ENCODE data around the gene GFOD1.

Gene GFOD1

DNA sequence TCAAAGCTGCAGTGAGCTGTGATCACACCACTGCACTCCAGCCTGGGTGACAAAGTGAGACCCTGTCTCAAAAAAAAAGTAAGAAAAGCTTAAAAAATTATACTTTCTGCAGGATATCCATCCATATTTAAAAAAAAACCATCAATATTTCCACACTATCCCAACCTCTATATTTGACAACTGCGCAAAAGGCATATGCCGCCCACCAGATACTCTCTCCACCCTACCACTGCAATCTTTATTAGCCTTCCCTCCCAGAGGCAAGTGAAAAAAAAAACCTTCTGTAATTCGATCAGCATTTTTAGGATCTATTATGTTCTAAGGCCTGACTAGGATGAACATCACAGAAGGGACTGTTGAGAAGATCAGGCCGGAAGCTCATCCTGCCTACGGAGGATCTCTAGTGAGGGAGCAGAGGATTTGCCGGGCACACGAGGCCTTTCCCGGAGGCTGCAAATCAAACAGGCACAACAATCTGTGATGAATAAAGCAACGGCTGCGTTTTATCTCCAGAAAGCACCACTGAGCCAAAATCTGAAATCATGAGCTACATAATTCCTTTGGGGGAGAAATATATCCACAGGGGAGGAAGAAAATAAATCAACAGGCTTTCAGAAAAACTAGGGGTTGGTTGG, 65.9 kb downstream of the GFOD1 start:
- no peak for DNase-seq

DNA sequence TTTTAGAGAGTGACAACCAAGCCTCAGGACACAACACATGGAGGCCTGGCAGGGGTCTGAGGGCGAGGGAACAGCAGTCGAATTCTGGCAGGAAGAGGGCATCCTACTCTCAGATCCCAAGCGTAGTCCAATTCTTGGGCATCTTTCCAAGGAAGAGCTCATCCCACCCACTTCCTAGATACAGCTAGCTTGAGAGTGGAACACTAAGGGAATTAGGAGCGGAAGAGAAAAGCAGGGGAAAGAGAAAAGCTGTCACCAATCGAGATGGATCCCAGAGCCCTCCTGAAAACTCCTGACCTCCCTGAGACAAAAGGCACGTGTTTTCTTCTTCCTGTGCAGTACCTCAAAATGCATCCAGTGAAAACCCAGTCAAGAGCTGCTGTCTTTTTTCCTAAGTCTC, 67.1 kb downstream of the GFOD1 start:
- no peak for DNase-seq

GRCh38 chr6:13419422-13420195, 67.8 kb downstream of the GFOD1 start:
- no peak for DNase-seq

GRCh38 chr6:13418844-13419243, 68.6 kb downstream of the GFOD1 start:
- DNase-seq: no peak

GRCh38 chr6:13417954-13418353, 69.4 kb downstream of the GFOD1 start:
- no peak for DNase-seq

GRCh38 chr6:13417431-13417830, 70.0 kb downstream of the GFOD1 start:
- DNase-seq: no peak

DNA sequence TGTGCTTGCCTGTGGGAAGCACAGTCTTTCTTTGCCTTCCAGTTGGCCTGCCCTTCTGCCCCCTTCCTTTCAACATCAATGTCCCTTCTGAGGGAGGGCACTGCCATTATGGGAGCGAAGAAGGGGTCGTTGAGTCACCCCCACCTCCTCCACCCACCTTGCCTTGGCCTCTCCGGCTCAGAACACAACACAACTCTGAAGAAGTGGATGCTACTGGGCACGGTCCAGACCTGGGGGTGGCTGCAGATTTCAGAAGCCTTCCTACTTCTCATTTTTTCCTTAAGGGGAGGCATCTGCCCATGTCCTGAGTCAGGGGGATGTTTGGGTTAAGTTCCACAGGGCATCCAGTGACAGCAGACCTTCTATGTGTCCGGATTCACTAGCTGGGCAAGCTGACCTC, 72.1 kb downstream of the GFOD1 start:
- DNase-seq: no peak

DNA sequence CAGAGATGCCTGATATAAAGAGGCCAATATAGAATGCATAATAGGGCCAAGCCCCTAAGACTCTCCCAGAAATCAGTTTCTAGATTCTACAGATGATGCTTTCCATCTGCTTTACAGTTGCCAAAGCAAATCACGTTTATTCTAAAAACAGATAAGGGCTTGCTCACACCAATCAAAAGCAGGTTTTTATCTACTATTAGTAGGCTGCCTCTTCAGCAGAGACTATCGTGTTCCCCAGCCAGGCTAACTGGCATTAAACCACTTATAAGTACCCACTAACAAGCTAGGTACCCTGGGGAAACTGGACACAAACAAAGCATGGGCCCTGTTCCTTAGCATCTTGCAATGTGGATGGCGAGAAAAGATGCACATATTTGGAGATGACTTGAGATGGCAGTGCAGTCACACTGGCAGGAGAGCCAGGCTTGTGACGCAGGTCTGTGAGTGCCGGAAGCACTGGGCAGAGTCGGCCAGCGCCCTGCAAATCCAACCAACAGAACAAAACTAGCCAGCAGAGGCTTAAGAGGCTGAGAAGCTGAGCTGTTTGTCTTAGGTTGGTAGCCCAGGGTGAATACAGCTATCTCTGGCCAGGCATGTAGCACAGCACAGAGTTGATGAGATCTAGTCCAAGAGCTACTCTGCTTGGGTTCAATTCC, 73.4 kb downstream of the GFOD1 start:
- no peak for DNase-seq

DNA sequence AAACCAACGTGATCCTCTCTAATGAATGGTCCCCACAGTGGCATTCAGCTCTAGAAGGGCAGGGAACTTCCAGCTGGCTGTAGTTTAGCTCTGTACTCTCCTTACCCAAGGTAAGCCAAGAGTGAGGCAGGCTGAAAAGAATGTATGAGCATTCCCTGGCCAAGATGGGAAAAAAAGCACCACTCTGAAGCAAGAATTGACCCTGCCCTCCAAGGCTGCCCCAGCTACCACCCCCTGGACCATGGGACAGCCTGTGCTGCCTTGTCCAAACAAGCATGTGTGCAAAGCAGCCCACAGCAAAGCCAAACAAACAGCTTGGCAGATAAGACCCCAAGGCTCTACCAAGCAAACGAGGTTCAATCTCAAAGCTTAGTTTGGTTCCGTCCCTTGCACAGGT, 73.9 kb downstream of the GFOD1 start:
- DNase-seq: no peak

GRCh38 chr6:13412639-13413465, 74.5 kb downstream of the GFOD1 start:
- no peak for DNase-seq

DNA sequence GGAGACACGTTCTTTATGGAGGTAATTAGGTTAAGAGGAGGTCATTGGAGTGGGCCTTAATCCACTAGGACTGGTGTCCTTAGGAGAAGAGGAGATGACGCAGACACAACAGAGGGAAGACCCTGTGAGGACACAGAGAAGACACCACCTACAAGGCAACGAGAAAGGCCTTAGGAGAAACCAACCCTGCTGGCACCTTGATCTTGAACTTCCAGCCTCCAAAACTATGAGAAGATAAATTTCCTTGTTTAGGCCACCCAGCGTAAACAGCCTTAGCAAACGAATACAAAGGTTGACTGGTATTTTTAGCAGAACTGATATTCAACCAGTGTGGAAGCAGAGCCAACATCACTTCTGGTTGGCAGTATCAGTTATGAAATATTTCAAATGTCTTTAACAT, 75.2 kb downstream of the GFOD1 start:
- DNase-seq: no peak

DNA sequence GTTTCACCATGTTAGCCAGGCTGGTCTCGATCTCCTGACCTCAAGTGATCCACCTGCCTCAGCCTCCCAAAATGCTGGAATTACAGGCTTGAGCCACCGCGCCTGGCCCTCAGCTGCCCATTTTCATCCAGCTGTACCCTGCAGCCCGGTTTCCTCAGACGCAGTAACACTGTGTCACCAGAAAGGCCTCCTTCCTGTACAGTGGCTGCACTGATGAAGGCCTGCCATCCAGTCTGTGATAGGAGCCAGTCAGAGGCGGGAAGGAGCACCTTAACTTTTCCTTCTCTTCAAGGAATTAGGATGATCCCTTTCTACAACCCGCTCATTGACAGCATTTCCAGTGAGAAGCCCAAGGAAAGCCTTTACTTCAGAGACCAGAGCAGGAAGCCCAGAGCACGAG, 75.9 kb downstream of the GFOD1 start:
- no peak for DNase-seq

GRCh38 chr6:13409991-13410390, 77.4 kb downstream of the GFOD1 start:
- DNase-seq: no peak

GRCh38 chr6:13407709-13408695, 79.4 kb downstream of the GFOD1 start:
- DNase-seq: no peak

GRCh38 chr6:13407368-13407708, 80.1 kb downstream of the GFOD1 start:
- DNase-seq: no peak

- no peak for DNase-seq
Measured at GRCh38 chr6:13406781-13407180, 80.6 kb downstream of the GFOD1 start.

GRCh38 chr6:13405961-13406477, 81.4 kb downstream of the GFOD1 start:
- no peak for DNase-seq

- DNase-seq: no peak
Measured at GRCh38 chr6:13404892-13405254, 82.5 kb downstream of the GFOD1 start.

DNA sequence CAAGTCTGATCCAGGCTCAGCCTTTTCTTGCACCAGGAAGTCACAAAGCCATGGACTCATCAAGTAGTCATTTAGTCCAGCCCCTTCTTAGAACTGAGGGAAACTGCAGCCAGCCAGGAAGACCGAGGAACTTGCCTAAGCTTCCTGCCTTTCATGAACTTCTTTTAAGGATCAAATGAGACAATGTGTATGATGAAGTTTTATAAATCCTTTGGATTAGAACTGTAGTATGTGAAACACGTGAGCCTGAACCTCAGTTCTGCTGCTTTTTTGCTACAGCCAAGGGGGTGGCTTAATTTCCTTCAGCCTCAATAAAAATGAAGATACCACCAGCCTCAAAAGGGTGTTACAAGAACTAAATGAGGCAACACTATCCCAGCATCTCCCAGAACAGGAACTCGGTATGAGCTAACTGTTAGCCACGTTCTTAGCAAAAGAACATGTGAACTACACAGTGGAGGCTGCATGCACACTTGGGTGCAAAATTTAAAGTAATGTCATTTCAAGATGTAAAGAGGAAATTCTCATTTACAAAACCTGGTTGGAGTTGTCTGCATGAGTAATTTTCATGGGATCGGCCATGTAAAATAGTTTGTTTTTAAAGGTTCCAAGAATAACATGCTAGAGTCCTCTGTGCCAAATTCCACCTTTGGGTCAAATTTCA, 83.0 kb downstream of the GFOD1 start:
- peak; percentile 52 for DNase-seq

- DNase-seq: no peak
Measured at GRCh38 chr6:13402711-13403110, 84.7 kb downstream of the GFOD1 start.

- DNase-seq: no peak
Measured at GRCh38 chr6:13400772-13401171, 86.6 kb downstream of the GFOD1 start.
